ENCODE results near the gene PODN.

PODN gene

DNA sequence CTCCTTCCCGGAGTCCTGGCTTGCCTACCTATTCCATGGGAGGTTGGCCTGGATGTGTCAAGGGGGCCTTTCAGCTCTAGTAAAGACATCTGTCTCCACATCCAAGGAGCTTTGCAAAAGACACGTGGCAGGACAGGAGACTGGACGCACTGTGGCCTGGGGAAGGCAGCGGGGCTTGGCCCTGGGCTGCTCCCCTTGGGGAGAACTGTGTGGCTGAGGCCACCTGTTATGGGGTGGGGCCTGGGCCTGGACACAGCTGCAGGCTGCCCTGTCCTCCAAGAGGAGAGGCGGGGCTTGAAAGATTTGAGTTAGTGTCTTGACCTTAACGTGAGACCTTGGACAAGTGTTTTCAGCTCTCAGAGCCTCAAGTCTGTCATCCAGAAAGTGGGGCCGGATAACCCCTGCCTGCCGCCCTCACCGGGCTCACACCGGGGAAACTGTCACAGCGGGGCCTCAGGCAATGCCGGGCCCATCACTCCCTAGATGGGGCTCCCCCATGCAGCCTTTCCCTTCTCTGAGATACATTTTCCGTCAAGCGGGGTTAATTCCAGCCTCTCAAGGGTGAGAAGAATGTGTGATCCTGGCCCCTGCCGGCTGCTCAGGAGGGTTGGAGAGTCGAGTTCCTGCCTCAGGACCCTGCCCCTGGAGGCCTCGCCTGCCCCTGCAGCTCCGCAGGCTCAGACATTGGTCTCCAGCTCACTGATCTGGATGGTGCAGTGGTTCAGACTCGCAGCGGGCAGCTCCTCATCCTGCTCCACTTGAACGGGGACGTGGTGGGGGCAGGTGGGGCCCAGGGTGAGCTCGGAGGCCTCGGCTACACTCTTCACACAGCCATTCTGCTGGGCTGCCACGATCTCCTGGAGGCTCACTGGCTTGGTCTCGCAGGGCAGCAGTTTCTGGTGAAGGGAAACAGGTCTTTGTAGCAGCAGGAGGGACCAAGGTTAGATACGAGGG is 25.6 kb downstream of the PODN start:
- no peak for DNase-seq (ENCODE audit: extremely low read depth in 1 of 2, low read depth in 1 of 2)

DNA sequence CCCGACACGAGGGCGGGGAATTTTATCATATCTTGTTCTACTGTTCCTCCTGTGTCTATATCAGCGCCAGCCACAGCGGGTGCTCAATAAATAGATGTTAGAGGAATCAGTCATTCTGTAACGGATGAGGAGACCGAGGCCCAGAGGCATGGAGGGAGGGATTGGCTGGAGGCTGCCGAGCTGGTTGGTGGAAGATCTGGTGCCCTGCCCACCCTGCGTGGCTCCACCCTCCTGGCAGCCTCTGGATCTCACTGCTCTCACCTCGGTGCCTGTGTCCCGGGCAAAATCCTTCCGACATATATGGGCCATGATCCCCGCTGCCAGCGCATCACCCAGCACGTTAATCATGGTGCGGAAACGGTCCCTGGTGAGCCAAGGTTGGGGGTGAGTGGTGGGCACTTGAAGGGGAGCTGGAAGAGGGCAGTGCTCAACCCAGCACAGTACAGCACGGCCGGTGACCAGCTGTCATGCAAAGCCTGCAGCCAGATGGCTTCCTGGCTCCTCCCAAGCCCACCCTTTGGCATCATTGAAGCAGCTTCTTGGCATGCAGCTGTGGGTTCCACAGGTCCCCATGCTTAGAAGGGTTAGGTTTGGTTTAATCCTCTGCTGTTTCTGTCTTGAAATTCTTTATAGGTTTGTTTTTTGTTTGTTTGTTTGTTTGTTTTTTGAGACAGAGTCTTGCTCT is 26.7 kb downstream of the PODN start:
- no peak for DNase-seq (ENCODE audit: extremely low read depth in 1 of 2, low read depth in 1 of 2)

DNA sequence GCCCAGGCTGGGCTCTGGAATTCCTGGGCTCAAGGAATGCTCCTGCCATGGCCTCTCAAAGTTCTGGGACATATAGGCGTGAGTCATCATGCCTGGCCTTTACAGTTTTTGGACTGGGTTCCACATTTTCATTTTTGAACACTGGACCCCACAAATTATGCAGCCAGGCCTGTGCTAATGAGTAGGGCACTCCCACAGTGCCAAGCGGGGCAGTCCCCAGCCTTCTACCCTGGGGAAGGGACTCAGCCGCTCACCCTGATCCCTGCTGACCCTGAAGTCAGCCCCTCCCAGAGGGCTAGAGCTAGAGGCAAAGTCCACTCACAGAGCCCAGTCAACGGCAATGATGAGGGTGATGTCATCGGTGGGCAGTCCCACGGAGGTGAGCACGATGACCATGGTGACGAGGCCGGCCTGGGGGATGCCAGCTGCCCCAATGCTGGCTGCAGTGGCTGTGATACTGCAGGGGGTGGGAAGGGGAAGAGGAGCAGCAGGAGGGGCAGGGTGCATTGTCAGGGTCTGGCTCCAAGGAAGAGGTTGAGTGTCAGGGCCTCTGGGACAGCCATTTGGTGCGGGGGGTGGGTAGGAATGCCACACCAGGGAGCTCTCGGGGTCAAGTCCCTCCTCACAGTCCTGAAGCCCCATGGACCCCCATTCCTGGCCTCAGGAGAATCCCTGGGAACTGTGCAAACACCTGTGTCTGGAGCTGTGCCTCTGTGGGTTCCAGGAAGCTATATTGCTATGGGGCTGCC is 27.6 kb downstream of the PODN start:
- DNase-seq (ENCODE audit: extremely low read depth in 1 of 2, low read depth in 1 of 2), result no peak

DNA sequence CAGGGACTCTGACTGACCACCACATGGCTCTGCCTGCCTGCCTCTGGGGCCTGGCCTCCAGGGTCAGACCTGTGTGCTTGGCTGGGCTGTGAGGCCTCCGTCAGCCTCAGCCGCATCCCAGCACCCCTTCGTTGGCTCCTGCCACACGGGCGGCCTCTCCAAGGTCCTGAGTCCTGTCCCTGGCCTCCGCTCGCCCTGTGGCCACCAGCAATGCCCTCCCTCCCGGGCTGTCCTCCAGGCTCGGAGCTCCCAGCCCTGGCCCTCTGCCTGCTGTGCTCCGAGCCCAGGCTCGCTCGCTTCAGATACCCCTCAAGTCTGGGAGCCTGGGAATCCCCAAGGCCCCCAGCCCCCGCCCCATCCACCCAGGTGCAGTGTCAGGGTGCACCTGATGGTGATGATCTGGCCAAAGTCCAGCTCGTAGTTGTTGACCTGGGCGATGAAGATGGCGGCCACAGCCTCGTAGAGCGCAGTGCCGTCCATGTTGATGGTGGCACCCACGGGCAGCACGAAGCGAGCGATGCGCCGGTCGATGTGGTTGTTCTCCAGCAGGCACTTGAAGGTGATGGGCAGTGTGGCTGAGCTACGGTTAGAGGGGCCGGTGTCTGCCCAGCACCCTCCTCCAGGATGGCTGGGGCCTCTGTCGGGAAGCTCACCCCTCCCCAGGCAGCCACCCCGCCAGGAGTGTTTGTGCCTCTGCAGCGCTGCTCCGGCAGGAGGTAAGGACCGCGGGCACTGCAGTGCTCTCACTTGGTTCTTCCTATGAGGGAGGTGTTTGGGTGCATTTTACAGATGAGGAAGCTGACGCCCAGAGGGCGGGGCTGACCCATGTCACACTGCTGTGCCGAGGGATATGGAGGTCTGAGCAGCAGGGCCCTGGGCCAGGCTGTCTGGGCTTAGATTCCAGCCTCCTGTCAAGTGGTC is 28.5 kb downstream of the PODN start:
- DNase-seq (ENCODE audit: extremely low read depth in 1 of 2, low read depth in 1 of 2), result no peak

DNA sequence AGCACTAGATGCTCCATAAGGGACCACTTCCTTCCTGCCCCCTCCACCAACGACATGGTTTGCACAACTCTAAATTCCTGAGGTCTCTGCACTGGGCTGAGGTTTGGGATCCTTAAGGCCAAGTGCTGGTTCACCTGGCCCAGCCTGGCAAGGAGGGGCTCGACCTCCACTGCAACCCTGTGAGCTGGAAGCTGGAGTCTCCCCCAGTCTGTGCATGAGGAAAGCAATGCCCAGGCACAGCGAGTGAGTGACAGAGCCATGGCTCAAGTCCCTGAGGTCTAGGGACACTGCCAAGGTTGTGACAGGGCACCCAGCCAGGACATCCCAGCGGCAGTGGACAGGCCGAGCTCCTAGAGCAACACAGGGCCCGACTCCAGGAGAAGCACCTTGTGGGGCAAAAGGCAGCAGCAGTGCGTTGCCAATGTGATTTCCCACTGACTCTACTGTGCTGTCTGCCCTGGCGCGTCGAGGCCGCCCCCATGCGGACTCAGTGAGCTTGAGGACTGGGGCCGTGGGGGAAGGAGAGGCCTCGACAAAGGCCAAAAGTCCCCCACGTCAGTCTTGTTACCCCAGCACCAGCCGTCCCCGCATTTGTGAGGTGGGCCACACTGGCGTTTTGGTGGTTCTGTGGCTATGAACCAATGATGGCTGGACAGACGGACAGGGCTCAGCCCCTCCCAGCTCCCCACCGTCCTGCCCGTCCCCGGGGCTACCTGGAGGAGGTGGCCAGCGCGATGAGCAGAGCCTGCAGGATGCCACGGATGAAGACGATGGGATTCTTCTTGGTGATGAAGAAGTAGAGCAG is 30.0 kb downstream of the PODN start:
- DNase-seq (ENCODE audit: extremely low read depth in 1 of 2, low read depth in 1 of 2), result no peak

DNA sequence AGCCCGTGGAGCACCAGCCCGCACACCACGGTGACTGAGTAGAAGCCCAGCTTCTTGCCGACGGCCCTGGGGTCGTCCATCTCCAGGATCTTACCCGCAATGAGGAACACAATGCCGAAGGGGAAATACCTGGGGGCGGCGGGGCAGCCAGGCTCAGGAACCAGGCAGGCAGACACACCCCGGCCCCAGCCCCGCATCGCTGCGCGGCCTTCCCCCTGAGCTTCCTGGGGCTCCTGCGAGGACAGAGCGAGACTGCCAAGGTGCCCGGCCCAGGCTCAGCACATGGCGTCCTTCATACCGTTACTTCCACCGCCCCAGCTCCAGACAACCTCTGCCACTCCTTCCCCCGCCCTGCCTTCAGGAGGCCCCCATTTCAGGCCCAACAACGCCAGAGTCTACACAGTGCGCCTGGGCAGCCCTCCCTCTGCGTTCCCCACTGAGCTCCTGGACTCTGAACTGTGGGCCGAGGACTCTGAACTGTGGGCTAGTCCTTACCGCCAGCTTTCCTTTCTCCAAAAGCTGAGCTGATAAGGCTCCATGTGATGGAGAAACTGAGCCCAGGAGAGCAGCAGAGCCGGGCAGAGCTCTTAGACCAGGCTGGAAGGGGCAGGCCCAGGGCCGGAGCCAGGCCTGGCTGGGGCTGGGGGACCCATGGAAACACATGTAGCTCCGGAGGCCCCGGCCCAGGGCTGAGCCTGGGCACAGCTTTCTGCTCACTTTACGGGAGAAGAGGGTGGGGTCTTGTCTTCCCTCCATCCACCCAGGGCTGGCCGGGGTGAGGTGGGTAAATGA is 30.8 kb downstream of the PODN start:
- no peak for DNase-seq (ENCODE audit: extremely low read depth in 1 of 2, low read depth in 1 of 2)

DNA sequence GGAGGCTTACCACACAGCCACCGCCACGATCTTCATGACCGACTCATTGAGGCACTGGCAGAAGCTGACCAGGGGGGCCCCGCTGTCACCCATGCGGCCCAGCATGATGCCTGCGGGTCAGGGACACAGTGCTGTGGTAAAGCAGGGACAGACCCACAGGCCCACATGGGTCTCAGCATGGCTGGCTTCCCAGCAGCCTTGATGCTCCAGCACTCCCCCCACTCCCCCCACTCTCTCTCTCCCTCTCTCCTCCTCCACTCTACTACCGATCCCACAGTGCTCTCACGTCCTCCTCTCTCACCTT is 31.4 kb downstream of the PODN start:
- DNase-seq (ENCODE audit: extremely low read depth in 1 of 2, low read depth in 1 of 2), result no peak

DNA sequence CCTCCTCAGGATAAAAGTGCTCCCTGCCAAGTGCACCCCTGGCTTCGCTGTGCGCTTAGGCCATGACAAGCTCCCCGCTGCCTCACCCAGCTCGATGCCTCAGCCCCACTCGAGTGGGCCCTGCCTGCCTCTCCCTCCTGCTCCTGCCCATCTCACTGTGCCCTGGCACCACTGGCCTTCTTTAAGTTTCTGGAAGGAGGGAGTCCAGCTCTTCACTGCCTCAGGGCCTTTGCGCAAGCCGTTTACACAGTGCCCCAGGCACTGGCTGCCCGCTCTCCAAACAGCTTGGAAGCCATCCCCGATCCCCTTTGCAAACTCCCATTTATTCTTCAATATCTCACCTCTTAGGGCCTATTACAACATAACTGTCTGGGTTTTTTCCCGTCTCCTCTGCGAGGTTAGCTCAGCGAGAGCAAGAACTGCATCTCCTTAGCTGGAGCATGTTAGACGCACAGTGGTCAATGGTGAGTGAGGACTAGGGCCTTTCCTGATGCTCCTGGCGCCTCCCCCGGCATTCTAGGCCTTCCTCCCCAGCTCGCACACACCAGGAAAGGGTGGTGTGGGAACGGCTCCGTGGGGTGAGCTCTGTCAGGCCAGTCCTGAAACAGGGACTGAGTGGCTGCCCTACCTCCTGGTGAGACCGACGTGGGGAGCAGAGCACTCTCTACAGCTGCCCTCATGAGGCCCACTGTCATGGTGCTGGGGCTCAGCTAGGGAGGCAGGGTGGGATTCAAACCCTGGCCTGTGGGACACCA is 31.9 kb downstream of the PODN start:
- DNase-seq (ENCODE audit: extremely low read depth in 1 of 2, low read depth in 1 of 2), result no peak

DNA sequence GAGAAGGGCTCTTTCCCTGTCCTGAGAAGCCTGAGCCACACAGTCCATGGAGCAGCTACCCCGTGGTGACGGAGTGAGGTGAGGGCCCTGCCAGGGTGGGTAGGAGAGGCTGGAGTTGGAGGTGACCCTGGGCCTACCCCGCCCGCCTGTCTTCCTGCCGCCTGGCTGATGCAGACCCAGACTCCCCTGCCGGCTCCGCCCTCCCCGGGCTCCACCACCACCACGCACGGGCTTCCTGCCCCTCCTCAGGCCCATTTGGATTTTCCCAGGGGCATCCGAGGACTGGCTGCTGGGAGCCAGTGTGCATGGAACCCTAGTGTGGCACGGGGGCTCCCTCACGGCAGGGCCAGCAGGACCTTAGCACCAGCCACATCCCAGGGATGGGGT is 32.5 kb downstream of the PODN start:
- DNase-seq (ENCODE audit: extremely low read depth in 1 of 2, low read depth in 1 of 2), result no peak

DNA sequence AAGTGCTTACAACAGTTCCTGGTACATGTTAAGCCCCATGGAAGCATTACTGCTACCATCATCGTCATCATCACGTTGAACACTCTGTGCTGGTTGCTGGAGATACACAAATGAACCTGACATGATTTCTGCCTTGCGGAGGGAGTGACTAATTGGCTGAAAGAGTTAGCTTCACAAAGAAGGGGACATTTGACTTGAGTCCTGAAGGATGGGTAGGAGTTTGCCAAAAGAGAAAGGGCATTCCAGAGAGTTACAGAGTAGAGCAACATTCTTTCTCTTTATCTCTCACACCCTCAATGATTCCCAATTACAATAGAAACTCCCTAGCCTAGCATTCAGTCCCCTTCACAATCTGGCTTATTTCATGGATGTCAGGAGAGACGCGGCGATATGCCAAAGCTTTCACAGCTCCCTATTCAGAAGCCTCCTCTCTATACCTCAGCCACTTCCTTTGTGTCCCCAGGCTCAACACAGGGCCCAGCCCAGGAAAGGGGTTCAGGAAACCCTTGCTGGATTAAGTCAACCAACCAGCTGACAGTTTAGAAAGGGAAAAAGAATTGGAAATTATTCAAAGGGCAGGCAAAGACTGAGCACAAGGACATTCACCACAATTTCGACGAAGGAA is 42.4 kb downstream of the PODN start:
- no peak for DNase-seq (ENCODE audit: extremely low read depth in 1 of 2, low read depth in 1 of 2)

DNA sequence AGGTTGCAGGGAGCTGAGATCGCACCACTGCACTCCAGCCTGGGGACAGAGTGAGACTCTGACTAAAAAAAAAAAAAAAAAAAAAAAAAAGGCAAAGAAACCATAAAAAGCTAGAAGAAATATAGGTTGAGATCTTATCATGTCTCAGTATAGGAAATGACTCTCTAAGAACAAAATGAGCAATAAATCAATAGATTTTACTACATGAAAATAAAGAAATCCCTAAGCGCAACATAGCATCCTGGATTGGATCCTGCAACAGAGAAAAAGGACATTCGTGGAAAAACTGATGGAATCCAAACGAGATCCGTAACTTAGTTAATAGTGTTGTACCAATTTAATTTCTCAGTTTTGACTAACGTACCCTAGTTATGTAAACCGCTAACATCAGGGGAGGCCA is 45.1 kb downstream of the PODN start:
- DNase-seq (ENCODE audit: extremely low read depth in 1 of 2, low read depth in 1 of 2), result no peak

DNA sequence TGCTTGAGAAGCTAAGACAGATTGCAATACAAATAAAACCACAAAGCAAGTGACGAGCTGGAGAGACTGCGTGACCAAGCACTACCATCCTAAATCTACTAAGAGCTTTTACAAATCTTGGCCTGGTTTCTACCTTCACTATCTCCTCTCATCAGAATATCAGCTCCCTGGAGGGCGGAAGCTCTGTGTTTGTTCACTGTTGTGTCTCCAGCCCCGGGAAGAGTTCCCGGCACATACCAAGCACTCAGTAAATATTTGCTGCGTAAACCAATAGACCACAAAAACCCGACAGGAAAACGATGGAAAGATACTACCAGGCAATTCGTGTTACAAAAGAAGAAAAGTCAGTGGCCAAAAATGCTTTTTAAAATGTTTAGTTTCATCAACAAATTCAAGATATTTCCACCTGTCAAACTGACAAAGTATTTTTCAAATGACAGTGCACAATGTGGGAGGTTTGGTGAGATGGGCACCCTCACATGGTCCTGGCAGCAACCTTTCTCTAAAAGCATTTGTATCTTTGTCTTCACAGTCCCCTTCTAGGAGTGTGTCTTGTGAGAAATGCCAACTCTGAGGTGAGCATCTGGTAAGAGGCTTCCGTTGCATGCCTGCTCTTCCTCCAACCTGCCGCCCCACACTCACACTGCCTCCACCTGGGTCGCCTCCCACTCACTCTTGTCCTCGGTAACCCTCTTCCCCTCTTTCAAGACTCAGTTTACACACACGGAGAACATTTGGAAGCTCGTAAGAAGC is 45.7 kb downstream of the PODN start:
- no peak for DNase-seq (ENCODE audit: extremely low read depth in 1 of 2, low read depth in 1 of 2)

DNA sequence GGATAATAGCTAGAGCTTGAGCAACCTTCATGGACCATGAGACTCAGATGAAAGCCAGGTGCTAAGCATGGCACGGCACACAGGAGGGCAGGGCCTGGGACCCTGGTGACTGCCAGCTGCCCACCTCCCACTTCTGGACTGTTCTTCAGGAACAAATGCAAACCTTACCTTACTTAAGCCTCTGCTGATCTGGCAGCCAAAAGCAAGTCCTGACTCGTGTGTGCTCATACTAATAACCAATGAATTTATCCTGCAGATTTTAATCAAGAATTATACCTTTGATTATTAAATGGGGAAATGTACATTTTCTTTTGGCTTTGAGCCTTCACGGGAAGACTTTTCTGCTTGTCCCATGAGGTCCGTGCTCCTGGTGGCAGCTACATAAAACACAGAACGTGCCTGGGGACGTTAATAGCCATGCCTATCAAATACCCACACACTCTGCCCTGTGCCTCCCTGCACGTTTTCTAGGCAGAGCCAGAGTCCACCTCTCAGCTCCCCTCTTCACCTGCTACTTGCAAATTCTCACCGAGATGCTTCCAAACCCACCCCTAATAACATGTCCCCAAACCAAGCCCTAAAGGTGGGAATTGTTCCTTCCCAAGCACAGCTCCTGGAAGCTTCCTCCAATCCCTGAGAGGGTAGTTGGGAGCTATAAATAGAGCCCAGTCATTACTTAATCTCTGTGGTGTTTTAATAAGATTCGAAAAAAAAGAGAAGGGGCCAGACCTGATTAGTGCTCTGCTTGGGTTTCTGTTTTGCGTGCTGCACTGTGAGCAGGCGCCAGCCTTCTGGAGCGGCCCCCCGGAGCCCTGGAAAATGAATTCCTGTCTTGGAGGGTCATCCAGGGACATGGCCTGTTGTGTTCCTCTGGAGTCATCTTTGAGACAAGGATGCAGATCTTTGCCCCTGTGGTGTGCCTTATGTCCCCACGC is 46.9 kb downstream of the PODN start:
- DNase-seq (ENCODE audit: extremely low read depth in 1 of 2, low read depth in 1 of 2), result no peak

DNA sequence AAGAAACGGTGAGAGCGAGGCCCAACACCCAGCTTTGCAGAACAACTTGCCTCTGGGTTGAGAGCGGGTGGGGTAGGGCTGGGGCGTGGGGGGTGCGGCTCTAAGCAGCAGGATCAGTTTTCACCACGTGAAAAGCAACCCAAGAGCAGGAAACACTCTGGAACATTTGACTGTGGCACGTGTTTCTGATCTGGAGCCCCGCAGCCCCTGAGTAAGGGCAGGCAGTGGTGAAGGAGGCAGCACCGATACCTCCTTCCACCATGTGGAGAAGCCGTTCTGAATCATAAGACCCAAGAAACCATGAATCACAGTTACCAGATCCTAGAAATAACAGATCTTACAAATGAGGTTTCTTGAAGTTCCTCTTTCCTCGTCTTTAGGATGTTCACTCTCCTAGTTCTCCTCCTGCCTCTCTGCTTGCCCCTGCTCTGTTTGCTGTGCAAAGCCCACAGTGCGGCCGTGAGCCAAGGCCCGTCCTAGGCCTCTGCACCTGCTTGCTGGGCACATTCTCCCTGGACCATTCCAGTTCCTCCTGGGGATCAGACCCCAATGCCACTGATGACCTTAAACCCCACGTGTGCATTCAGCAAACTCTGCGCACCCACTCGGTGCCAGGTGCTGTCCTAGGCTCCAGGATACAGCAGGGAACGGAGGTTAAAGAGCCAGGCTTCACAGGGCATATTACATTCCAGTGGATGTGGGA is 48.5 kb downstream of the PODN start:
- no peak for DNase-seq (ENCODE audit: extremely low read depth in 1 of 2, low read depth in 1 of 2)

DNA sequence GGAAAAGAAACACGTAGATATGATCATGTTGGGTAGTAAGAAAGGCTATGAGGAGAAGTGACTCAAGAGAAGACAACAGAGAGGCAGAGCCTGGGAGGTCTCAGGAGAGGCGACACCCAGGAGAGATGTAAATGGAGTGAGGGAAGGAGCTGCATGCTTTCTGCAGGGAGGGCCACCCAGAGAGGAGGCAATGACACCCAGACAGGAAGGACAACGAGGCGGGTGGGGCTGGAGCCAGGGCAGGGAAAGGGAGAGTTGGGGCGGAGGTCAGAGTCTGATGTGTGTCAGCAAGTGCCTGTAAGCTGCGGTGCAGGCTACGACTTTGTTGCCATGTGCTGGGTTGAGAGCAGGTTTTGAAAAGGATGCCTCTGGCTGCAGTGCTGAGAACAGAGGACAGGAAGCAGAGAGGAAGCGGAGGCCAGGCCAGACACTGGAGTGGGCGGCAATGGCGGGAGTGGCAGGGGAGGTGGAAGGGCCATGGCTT is 49.1 kb downstream of the PODN start:
- DNase-seq (ENCODE audit: extremely low read depth in 1 of 2, low read depth in 1 of 2), result no peak
